ENCODE data around the gene MAP6D1. TPM values are rescaled to one million over a fixed set of nuclear protein-coding genes. Genes with fewer than 3 reads are reported as not detected.

The MAP6D1 gene
- total and polyA plus RNA-seq, 10 donors, result 0.77 to 3.1 (median 1.7) TPM; not detected in 1

DNA sequence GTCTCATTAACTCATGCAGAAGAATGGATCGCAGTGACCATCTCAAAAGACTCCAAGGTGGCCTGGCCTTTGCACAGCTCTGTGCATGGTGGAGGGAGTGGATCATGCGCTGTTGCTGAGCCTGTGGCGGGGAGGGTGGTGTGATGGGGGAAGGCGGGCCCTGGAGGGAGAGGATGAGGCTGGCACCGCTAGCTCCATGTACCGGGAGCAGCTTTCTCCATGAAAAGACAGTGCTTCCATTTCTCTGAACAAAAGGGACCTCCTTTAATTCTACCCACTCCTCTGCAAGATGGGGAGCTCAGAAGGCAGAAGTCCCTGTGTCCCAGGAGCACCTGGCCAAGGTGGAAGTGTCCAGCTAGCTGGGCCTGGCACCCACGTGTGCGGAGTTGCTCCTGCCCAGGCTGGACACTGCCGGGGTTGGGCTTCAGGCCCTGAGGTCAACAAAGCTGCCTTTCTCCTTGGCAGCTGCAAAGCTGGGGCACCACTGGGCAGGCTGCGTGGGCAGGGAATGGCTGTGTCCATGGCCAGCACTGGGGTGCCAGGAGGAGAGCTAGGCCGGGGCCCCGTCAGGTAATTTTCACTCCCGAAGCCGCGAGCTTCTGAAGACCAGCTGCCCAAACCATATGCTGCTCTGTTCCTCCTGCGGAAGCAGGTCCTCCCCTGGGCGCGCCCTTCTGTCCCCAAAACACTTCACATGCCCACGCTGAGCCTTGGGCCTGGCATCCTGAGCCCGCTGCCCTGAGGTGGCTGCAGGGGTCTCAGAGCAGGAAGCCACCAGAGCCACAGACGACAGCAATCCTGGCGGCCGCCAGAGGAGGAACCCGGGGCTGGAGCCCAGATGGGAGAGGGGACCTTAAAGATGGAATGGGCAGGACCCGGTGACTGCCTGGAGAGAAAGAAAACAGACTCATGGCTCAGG is 6.4 kb downstream of the MAP6D1 start:
- 87 to 93% (median 90%) methylated on average over 22 to 25 of the region's 25 CpGs for WGBS, 5 donors
- TF ChIP-seq CTCF (IDR thresholded peaks at IDR 0.05 in 8 of 11, conservative IDR thresholded peaks at IDR 0.05 in 3 of 11) (no peak), POLR2AphosphoS5 (IDR thresholded peaks at IDR 0.05) (peak in 1 of 3 donors; percentile 16), POLR2A (IDR thresholded peaks at IDR 0.05) (no peak)
- peaks cover 0 to 1% (median 0%) of the 10 kb centered on the region in 7 donors for H3K27me3 ChIP-seq (replicated peaks in 1 of 7)
- H3K36me3 ChIP-seq, result peaks cover 0 to 28% (median 4%) of the 10 kb centered on the region in 6 donors
- intact Hi-C loops (cut with DNase I; ENCODE audit: low total_unique reads), result no loop called here
- no peak overlapping the region for H3K27ac ChIP-seq
- H3K9me3 ChIP-seq, result no peaks in the 10 kb centered on the region
- H3K4me1 ChIP-seq, result peaks cover under 1 to 6% (median 4%) of the 10 kb centered on the region in 6 donors
- no peak overlapping the region for H3K4me3 ChIP-seq
- peak; percentile 35 for DNase-seq

DNA sequence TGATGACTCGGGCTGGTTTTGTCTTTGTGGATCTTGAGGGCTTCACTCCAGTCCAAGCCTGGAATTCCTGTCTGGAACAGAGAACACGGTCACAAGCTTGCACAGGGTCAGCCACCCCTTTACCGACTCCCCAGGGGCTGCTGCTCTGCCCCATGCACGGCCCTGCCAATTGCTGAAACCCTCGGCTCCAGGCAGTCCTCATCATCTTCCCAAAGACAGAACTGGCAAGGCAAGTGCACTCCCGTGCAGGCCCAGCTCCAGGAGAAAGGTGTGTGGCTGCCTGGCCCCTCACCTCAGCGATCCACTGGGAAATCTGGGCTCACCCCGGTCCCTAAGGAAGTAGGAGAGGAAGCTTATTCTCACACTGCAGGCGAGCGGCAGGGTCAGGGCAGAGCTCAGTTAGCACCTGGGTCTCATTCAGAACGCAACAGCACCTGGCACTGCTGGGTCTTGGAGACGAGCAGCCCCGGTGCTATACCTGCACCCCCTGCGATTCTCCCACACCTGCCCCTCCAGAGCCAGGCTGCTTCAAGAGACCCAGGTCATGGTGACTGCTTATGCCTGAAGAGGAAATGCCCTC is 7.2 kb downstream of the MAP6D1 start:
- peaks cover 0 to 32% (median 4%) of the 10 kb centered on the region in 6 donors for H3K36me3 ChIP-seq
- TF ChIP-seq POLR2AphosphoS5 (IDR thresholded peaks at IDR 0.05) (no peak), CTCF (IDR thresholded peaks at IDR 0.05 in 8 of 11, conservative IDR thresholded peaks at IDR 0.05 in 3 of 11) (no peak), POLR2A (IDR thresholded peaks at IDR 0.05) (no peak)
- no peak overlapping the region for H3K4me3 ChIP-seq
- no peaks in the 10 kb centered on the region for H3K9me3 ChIP-seq
- no peaks in the 10 kb centered on the region for H3K4me1 ChIP-seq
- 66 to 90% (median 84%) methylated on average over 9 to 14 of the region's 14 CpGs for WGBS, 5 donors
- intact Hi-C loops (cut with DNase I; ENCODE audit: low total_unique reads), result no loop called here
- no peaks in the 10 kb centered on the region for H3K27me3 ChIP-seq (replicated peaks in 1 of 7)
- peak; percentile 69 for DNase-seq
- H3K27ac ChIP-seq, result no peak overlapping the region

- Histone ChIP-seq H3K27ac (no peak overlapping the region), H3K36me3 (peaks cover 0 to 37% (median 4%) of the 10 kb centered on the region in 6 donors), H3K4me3 (no peak overlapping the region), H3K9me3 (no peaks in the 10 kb centered on the region), H3K27me3 (replicated peaks in 1 of 7) (no peaks in the 10 kb centered on the region), H3K4me1 (no peaks in the 10 kb centered on the region)
- 89 to 96% (median 93%) methylated on average over 9 of the region's 9 CpGs for WGBS, 5 donors
- intact Hi-C loops (cut with DNase I; ENCODE audit: low total_unique reads), result no loop called here
- TF ChIP-seq CTCF (IDR thresholded peaks at IDR 0.05 in 8 of 11, conservative IDR thresholded peaks at IDR 0.05 in 3 of 11) (no peak), POLR2A (IDR thresholded peaks at IDR 0.05) (no peak)
- peak; percentile 43 for DNase-seq
These were observed 7.7 kb downstream of the MAP6D1 start for GRCh38 chr3:183817639-183818038.
